ENCODE results near the gene QPCTL.
"Not testable (repeated sequence)": the region's sequence is repeated elsewhere in the genome, so short reads cannot be mapped to it uniquely, and the experiment has no call there.

DNA sequence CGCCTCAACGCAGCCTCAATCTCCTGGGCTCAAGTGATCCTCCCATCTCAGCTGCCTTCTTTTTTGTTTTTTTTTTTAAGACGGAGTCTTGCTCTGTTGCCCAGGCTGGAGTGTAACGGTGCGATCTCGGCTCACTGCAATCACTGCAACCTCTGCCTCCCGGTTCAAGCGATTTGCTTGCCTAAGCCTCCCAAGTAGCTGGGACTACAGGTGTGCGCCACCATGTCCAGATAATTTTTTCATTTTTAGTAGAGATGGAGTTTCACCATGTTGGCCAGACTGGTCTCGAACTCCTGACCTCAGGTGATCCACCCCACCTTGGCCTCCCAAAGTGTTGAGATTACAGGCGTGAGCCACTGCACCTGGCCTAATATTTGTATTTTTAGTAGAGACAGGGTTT is 27.6 kb downstream of the QPCTL start:
- TF ChIP-seq SUZ12 (IDR thresholded peaks at IDR 0.05; ENCODE audit: extremely low read depth, insufficient read depth, insufficient read length); ZNF274 (IDR thresholded peaks at IDR 0.05; ENCODE audit: low read depth, low read length); YY1 (IDR thresholded peaks at IDR 0.05; ENCODE audit: insufficient read depth, insufficient read length): not testable (repeated sequence)
